Measurements from ENCODE around the gene DNHD1. TPM values are rescaled to one million over a fixed set of nuclear protein-coding genes. Genes with fewer than 3 reads are reported as not detected.

The DNHD1 gene
- total and polyA plus RNA-seq, 2 of the 8 experiments (the other 6 are each of a cell fraction or from before 2014, with no cell fraction given) = 5.0 to 6.8 TPM

DNA sequence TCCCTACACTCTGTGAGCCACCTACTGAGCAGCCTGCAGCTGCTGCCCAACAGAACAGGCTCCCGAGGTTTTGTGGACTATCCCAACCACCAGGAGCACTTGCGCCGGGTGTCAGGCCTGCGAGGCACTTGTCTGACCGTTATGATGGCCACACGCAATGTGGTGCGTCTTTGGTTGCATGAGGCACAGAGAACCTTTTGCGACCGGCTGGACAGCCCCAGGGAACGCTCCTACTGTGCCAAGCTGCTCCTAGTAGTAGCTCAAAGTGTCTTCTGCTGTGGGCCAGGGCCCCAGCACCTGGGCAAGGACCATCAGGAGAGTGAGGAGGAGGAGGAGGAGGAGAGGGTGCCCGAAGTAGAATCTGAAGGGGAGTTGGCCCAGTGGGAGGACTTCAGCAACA, 60.0 kb downstream of the DNHD1 start:
- no peak overlapping the region for H2BK20ac ChIP-seq (ENCODE audit: low read length)
- WGBS, 2 experiments (ENCODE audit: extremely low coverage in 1 of 2, insufficient coverage in 1 of 2, insufficient read length in 1 of 2, insufficient replicate concordance in 2 of 2, low coverage in 1 of 2, low lambda C conversion rate in 2 of 2, missing lambda C conversion rate in 1 of 2) = 94% methylated on average over 11 of the region's 11 CpGs; no CpG with 5 or more reads in 1 of the 2 experiments
- ChIA-PET CTCF (ENCODE audit: partially characterized antibody) (interaction anchor here (2.3 to 6.8 kb wide), 2 partner anchors 14 to 26 kb away, joined by 7 to 48 read pairs; no protein-coding TSS in a partner anchor), POLR2A (ENCODE audit: partially characterized antibody) (no interaction called here)
- H3K9me3 ChIP-seq (ENCODE audit: insufficient read depth in 2 of 2, low read depth in 1 of 2, low read length in 1 of 2) = no peaks in the 10 kb centered on the region
- H3K36me3 ChIP-seq (ENCODE audit: control insufficient read depth in 2 of 4, insufficient read depth in 4 of 4, low read length in 3 of 4) = no peaks in the 10 kb centered on the region
- no peak overlapping the region for H2BK12ac ChIP-seq (ENCODE audit: low read depth, low read length)
- H2AK5ac ChIP-seq (ENCODE audit: low read depth, low read length) = no peak overlapping the region
- no peak overlapping the region for H4K5ac ChIP-seq (ENCODE audit: insufficient read length, low read depth, low read length)
- H2BK120ac ChIP-seq (replicated peaks; ENCODE audit: low read depth, low read length) = no peak overlapping the region
- H3K56ac ChIP-seq (replicated peaks; ENCODE audit: insufficient read length, low read depth, low read length) = no peak overlapping the region
- no peak overlapping the region for H3K23ac ChIP-seq (ENCODE audit: insufficient read length)
- H3K27me3 ChIP-seq (replicated peaks in 1 of 4; ENCODE audit: control insufficient read depth in 3 of 4, extremely low read depth in 1 of 4, insufficient read depth in 3 of 4, low read length in 3 of 4) = peaks cover 0 to 2% (median 0%) of the 10 kb centered on the region in 4 experiments; a peak in 1 of 7 replicates
- H4K8ac ChIP-seq (ENCODE audit: extremely low read depth, insufficient read depth, low read length) = no peak overlapping the region; the same call in 1 of the 2 replicates
- TF ChIP-seq RBBP5 (IDR thresholded peaks at IDR 0.05; ENCODE audit: borderline replicate concordance, low read depth, low read length) (no peak), CREB1 (IDR thresholded peaks at IDR 0.05) (no peak), NANOG (IDR thresholded peaks at IDR 0.05; ENCODE audit: insufficient read depth, low read depth, low read length, poor library complexity, severe bottlenecking) (no peak), TBP (IDR thresholded peaks at IDR 0.05; ENCODE audit: low read depth, low read length) (no peak), BCL11A (IDR thresholded peaks at IDR 0.05; ENCODE audit: low read depth in 2 of 2, low read length in 2 of 2) (no peak), POU5F1 (IDR thresholded peaks at IDR 0.05; ENCODE audit: low read depth, low read length) (no peak), RNF2 (IDR thresholded peaks at IDR 0.05; ENCODE audit: borderline replicate concordance, low read depth, low read length, missing control alignments, poor library complexity, severe bottlenecking) (no peak), POLR2AphosphoS5 (IDR thresholded peaks at IDR 0.05; ENCODE audit: low read depth, low read length) (no peak), SIX5 (IDR thresholded peaks at IDR 0.05; ENCODE audit: low read depth, low read length) (no peak), HDAC6 (IDR thresholded peaks at IDR 0.05; ENCODE audit: low read depth, low read length) (no peak), EGR1 (IDR thresholded peaks at IDR 0.05; ENCODE audit: borderline replicate concordance, low read depth, low read length) (no peak), EP300 (IDR thresholded peaks at IDR 0.05; ENCODE audit: borderline replicate concordance in 1 of 2, low read depth in 2 of 2, low read length in 2 of 2) (no peak)
- no peak overlapping the region for H3K4me2 ChIP-seq (ENCODE audit: insufficient read depth in 1 of 2, low read depth in 2 of 2, low read length in 2 of 2)
- H3K4ac ChIP-seq (replicated peaks; ENCODE audit: insufficient read length, low read depth, low read length) = no peak overlapping the region
- no peak overlapping the region for H3K9ac ChIP-seq (replicated peaks in 1 of 4; ENCODE audit: extremely low read depth in 1 of 4, low read depth in 3 of 4, low read length in 3 of 4)
- no peaks in the 10 kb centered on the region for H3K79me1 ChIP-seq (ENCODE audit: low read depth, low read length)
- no peak overlapping the region for H3K18ac ChIP-seq (ENCODE audit: extremely low read depth, low read length)
- no peaks in the 10 kb centered on the region for H3K23me2 ChIP-seq (ENCODE audit: low read depth, low read length)
- H3K79me2 ChIP-seq (ENCODE audit: control insufficient read depth in 1 of 2, insufficient read depth in 2 of 2, low read length in 2 of 2) = no peaks in the 10 kb centered on the region
- H3K4me3 ChIP-seq (ENCODE audit: extremely low read depth in 1 of 4, insufficient read depth in 2 of 4, low read depth in 3 of 4, low read length in 4 of 4) = no peak overlapping the region
- DNase-seq (ENCODE audit: low read depth in 1 of 2, low spot score in 2 of 2) (no peak), FAIRE-seq (no peak)
- H2BK5ac ChIP-seq (ENCODE audit: low read depth, low read length) = no peak overlapping the region; the same call in 1 of the 2 replicates
- H3K14ac ChIP-seq (ENCODE audit: insufficient read length) = no peak overlapping the region
- H2AFZ ChIP-seq (ENCODE audit: low read length) = no peak overlapping the region
- H3K27ac ChIP-seq (ENCODE audit: low read depth, low read length) = no peak overlapping the region
- no peaks in the 10 kb centered on the region for H3K4me1 ChIP-seq (replicated peaks in 1 of 4; ENCODE audit: control insufficient read depth in 3 of 4, insufficient read depth in 4 of 4, low read length in 3 of 4)
- H4K20me1 ChIP-seq (replicated peaks in 1 of 2; ENCODE audit: control insufficient read depth in 1 of 2, insufficient read depth in 2 of 2, low read length in 2 of 2) = no peaks in the 10 kb centered on the region
- H4K91ac ChIP-seq (replicated peaks; ENCODE audit: insufficient read length, low read length) = no peak overlapping the region
- no peak overlapping the region for H2BK15ac ChIP-seq (ENCODE audit: low read length)

All from H1 (cell line).